ENCODE results near the gene CYB561D2. TPM values are rescaled to one million over a fixed set of nuclear protein-coding genes. Genes with fewer than 3 reads are reported as not detected.

CYB561D2 gene
- total and polyA plus RNA-seq, 9 of the 15 experiments (the other 6 are each of a cell fraction or from before 2014, with no cell fraction given): 4.2 to 16.6 (median 9.4) TPM

DNA sequence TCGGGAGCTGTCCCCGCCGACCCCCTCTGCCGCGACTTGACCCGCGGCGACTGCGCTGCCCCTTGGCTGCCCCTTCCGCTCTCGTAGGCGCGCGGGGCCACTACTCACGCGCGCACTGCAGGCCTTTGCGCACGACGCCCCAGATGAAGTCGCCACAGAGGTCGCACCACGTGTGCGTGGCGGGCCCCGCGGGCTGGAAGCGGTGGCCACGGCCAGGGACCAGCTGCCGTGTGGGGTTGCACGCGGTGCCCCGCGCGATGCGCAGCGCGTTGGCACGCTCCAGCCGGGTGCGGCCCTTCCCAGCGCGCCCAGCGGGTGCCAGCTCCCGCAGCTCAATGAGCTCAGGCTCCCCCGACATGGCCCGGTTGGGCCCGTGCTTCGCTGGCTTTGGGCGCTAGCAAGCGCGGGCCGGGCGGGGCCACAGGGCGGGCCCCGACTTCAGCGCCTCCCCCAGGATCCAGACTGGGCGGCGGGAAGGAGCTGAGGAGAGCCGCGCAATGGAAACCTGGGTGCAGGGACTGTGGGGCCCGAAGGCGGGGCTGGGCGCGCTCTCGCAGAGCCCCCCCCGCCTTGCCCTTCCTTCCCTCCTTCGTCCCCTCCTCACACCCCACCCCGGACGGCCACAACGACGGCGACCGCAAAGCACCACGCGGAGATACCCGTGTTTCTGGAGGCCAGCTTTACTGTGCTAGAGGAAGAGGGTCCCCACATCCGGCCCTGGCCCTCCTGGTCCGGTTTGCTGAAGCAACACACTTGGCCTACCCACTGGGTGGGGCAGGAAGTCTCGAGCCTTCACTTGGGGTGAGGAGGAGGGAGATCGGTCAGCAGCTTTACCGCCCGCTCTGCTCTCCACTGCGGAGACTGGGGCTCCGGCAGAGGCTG lies 10.0 kb upstream of the CYB561D2 start, which contains the start of gene RASSF1 (continued):
- TF ChIP-seq, protein P1, sequence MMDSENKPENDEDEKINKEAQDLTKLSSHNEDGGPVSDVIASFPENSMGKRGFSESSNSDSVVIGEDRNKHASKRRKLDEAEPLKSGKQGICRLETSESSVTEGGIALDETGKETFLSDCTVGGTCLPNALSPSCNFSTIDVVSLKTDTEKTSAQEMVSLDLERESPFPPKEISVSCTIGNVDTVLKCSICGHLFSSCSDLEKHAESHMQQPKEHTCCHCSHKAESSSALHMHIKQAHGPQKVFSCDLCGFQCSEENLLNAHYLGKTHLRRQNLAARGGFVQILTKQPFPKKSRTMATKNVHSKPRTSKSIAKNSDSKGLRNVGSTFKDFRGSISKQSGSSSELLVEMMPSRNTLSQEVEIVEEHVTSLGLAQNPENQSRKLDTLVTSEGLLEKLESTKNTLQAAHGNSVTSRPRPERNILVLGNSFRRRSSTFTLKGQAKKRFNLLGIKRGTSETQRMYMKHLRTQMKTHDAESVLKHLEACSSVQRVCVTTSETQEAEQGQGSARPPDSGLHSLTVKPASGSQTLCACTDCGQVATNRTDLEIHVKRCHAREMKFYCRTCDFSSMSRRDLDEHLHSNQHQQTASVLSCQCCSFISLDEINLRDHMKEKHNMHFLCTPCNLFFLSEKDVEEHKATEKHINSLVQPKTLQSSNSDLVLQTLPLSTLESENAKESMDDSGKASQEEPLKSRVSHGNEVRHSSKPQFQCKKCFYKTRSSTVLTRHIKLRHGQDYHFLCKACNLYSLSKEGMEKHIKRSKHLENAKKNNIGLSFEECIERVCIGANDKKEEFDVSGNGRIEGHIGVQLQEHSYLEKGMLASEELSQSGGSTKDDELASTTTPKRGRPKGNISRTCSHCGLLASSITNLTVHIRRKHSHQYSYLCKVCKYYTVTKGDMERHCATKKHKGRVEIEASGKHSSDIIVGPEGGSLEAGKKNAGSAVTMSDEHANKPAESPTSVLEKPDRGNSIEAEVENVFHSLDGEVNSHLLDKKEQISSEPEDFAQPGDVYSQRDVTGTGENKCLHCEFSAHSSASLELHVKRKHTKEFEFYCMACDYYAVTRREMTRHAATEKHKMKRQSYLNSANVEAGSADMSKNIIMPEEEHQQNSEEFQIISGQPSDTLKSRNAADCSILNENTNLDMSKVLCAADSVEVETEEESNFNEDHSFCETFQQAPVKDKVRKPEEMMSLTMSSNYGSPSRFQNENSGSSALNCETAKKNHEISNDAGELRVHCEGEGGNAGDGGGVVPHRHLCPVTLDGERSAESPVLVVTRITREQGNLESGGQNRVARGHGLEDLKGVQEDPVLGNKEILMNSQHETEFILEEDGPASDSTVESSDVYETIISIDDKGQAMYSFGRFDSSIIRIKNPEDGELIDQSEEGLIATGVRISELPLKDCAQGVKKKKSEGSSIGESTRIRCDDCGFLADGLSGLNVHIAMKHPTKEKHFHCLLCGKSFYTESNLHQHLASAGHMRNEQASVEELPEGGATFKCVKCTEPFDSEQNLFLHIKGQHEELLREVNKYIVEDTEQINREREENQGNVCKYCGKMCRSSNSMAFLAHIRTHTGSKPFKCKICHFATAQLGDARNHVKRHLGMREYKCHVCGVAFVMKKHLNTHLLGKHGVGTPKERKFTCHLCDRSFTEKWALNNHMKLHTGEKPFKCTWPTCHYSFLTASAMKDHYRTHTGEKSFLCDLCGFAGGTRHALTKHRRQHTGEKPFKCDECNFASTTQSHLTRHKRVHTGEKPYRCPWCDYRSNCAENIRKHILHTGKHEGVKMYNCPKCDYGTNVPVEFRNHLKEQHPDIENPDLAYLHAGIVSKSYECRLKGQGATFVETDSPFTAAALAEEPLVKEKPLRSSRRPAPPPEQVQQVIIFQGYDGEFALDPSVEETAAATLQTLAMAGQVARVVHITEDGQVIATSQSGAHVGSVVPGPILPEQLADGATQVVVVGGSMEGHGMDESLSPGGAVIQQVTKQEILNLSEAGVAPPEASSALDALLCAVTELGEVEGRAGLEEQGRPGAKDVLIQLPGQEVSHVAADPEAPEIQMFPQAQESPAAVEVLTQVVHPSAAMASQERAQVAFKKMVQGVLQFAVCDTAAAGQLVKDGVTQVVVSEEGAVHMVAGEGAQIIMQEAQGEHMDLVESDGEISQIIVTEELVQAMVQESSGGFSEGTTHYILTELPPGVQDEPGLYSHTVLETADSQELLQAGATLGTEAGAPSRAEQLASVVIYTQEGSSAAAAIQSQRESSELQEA (IDR thresholded peaks at IDR 0.05; ENCODE audit: low read depth): no peak
- TF ChIP-seq RBFOX2 (IDR thresholded peaks at IDR 0.05; ENCODE audit: low read depth, low read length) (peak; percentile 85), FOS (IDR thresholded peaks at IDR 0.05; ENCODE audit: extremely low read depth, insufficient read length) (no peak), NUFIP1 (IDR thresholded peaks at IDR 0.05; ENCODE audit: partially characterized antibody) (no peak), DPF2 (IDR thresholded peaks at IDR 0.05) (no peak), ZNF12 (CRISPR knock-in tag; IDR thresholded peaks at IDR 0.05) (no peak), THRAP3 (IDR thresholded peaks at IDR 0.05; ENCODE audit: borderline replicate concordance) (no peak), KAT7 (CRISPR knock-in tag; IDR thresholded peaks at IDR 0.05; ENCODE audit: borderline replicate concordance) (0 out of 2 replicates have a peak, but pooled peaks have one; percentile 58), RFX5 (IDR thresholded peaks at IDR 0.05; ENCODE audit: low read depth, low read length) (no peak), YY1 (IDR thresholded peaks at IDR 0.05; ENCODE audit: borderline replicate concordance in 1 of 3, control insufficient read depth in 1 of 3, extremely low read depth in 1 of 3, insufficient read depth in 3 of 3, insufficient read length in 1 of 3, insufficient replicate concordance in 2 of 3, low read depth in 1 of 3, low read length in 2 of 3) (peak in 2 of 3 experiments; percentile 52 to 63), POLR2A (conservative IDR thresholded peaks at IDR 0.05) (peak; percentile 69)
- TF ChIP-seq, protein P2, sequence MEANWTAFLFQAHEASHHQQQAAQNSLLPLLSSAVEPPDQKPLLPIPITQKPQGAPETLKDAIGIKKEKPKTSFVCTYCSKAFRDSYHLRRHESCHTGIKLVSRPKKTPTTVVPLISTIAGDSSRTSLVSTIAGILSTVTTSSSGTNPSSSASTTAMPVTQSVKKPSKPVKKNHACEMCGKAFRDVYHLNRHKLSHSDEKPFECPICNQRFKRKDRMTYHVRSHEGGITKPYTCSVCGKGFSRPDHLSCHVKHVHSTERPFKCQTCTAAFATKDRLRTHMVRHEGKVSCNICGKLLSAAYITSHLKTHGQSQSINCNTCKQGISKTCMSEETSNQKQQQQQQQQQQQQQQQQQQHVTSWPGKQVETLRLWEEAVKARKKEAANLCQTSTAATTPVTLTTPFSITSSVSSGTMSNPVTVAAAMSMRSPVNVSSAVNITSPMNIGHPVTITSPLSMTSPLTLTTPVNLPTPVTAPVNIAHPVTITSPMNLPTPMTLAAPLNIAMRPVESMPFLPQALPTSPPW (CRISPR knock-in tag; IDR thresholded peaks at IDR 0.05): peak; percentile 77
- TF ChIP-seq, protein P3, sequence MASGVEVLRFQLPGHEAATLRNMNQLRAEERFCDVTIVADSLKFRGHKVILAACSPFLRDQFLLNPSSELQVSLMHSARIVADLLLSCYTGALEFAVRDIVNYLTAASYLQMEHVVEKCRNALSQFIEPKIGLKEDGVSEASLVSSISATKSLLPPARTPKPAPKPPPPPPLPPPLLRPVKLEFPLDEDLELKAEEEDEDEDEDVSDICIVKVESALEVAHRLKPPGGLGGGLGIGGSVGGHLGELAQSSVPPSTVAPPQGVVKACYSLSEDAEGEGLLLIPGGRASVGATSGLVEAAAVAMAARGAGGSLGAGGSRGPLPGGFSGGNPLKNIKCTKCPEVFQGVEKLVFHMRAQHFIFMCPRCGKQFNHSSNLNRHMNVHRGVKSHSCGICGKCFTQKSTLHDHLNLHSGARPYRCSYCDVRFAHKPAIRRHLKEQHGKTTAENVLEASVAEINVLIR (CRISPR knock-in tag; IDR thresholded peaks at IDR 0.05): no peak
